K562 (cell line): ENCODE measurements around the gene PDZK1IP1. TPM values are rescaled to one million over a fixed set of nuclear protein-coding genes. Genes with fewer than 3 reads are reported as not detected.

Source experiments
- CHD1 ChIP-seq: fragments of 200-600 bp; sonication (generic); IDR thresholded peaks from one replicate; pipeline ENCODE4 v1.6.1; 2012; ENCODE audit warnings: mild to moderate bottlenecking, moderate library complexity, low read length, inconsistent platforms
- ELF1 ChIP-seq: fragments of 200-800 bp; sonication (Bioruptor generic); IDR thresholded peaks from 2 replicates; pipeline ENCODE4 v1.6.1; 2016; ENCODE audit warnings: missing genetic modification characterization, missing compliant biosample characterization
- GABPB1 ChIP-seq: sonication (generic); formaldehyde crosslinking; IDR thresholded peaks from 2 replicates; pipeline ENCODE4 v1.8.0; 2022; ENCODE audit warnings: mild to moderate bottlenecking, missing genetic modification reagents
- HOXB6 ChIP-seq: fragments of 250-450 bp; sonication (Bioruptor Pico); IDR thresholded peaks from 2 replicates; pipeline ENCODE4 v1.5.1; 2022; ENCODE audit warnings: mild to moderate bottlenecking, borderline replicate concordance
- MCM7 ChIP-seq, 2 experiments: fragments of 450-650 bp; IDR thresholded peaks; 2 replicates each; pipeline ENCODE4 v1.6.1; 2016 to 2018
- NFYB ChIP-seq: IDR thresholded peaks from 2 replicates; pipeline ENCODE4 v1.6.1; 2011; ENCODE audit warnings: mild to moderate bottlenecking, moderate library complexity; ENCODE audit not compliant: insufficient read length; ENCODE audit errors: extremely low read depth
- POU5F1 ChIP-seq: fragments of 150-350 bp; IDR thresholded peaks from 2 replicates; pipeline ENCODE4 v1.6.1; 2014; ENCODE audit warnings: borderline replicate concordance, low read length, low read depth, mild to moderate bottlenecking; ENCODE audit not compliant: partially characterized antibody
- RBFOX2 ChIP-seq: fragments of 200-400 bp; formaldehyde crosslinking; IDR thresholded peaks from 2 replicates; pipeline ENCODE4 v1.6.1; 2017; ENCODE audit warnings: low read depth, mild to moderate bottlenecking, low read length, moderate library complexity
- ZFX ChIP-seq: sonication (generic); formaldehyde crosslinking; IDR thresholded peaks from 2 replicates; pipeline ENCODE4 v1.8.0; 2022; ENCODE audit warnings: mild to moderate bottlenecking, missing genetic modification reagents, moderate library complexity
- ZNF133 ChIP-seq: fragments of 250-450 bp; sonication (Bioruptor Pico); IDR thresholded peaks from 2 replicates; pipeline ENCODE4 v1.4.0; 2020; ENCODE audit warnings: mild to moderate bottlenecking
- polyA plus RNA-seq, 8 experiments: library from polyadenylated mRNA; depleted of rRNA in 4 of 8; stranded (reverse) in 5 of 8; unstranded in 3 of 8; fragments of >200 nt; fragmentation: Nextera tagmentation in 2 of 8; fragmentation: Illumina TruSeq in 1 of 8; extraction: Ambion mirVana in 2 of 8; extraction: Trizol in 1 of 8; gene quantifications; 2 replicates each; pipeline versions ENCODE4 v1.2.1 to v1.2.3, GENCODE V29; 2011 to 2014; ENCODE audit warnings: inconsistent platforms in 1 of 8, missing spikeins in 1 of 8
- total RNA-seq, 7 experiments: library from RNA; depleted of rRNA in 6 of 7; stranded (reverse); fragments of >200 nt in 6 of 7; fragmentation: Illumina TruSeq in 2 of 7; extraction: Trizol in 2 of 7; gene quantifications; 2 replicates each; pipeline versions ENCODE4 v1.2.1 to v1.2.3, GENCODE V29; 2011 to 2021; ENCODE audit warnings: low replicate concordance in 1 of 7
- TF ChIP-seq, protein P1 (sequence below): fragments of 450-650 bp; formaldehyde crosslinking; IDR thresholded peaks from 2 replicates; pipeline ENCODE4 v1.4.0; 2020; ENCODE audit warnings: mild to moderate bottlenecking, mixed read lengths
- TF ChIP-seq, protein P2 (sequence below): IDR thresholded peaks from 2 replicates; pipeline ENCODE4 v1.6.1; 2011; ENCODE audit not compliant: insufficient read length; ENCODE audit errors: extremely low read depth
- TF ChIP-seq, protein P3 (sequence below), 2 experiments: fragments of 450-650 bp in 1 of 2; sonication (generic) in 1 of 2; formaldehyde crosslinking in 1 of 2; IDR thresholded peaks; 2 replicates each; pipeline versions ENCODE4 v1.7.1 to v1.9.0; 2016 to 2022; ENCODE audit warnings: inconsistent platforms in 1 of 2, mild to moderate bottlenecking in 1 of 2, missing genetic modification reagents in 1 of 2
- TF ChIP-seq, protein P4 (sequence below): sonication (generic); formaldehyde crosslinking; IDR thresholded peaks from 2 replicates; pipeline ENCODE4 v1.9.0; 2022; ENCODE audit warnings: mild to moderate bottlenecking, missing genetic modification reagents
- TF ChIP-seq, protein P5 (sequence below): sonication (generic); formaldehyde crosslinking; IDR thresholded peaks from 2 replicates; pipeline ENCODE4 v1.8.1; 2023; ENCODE audit warnings: mild to moderate bottlenecking, missing genetic modification reagents

The PDZK1IP1 gene
- total and polyA plus RNA-seq, 9 of the 15 experiments (the other 6 are each of a cell fraction or from before 2014, with no cell fraction given) = 0.17 to 0.68 (median 0.53) TPM; not detected in 2

DNA sequence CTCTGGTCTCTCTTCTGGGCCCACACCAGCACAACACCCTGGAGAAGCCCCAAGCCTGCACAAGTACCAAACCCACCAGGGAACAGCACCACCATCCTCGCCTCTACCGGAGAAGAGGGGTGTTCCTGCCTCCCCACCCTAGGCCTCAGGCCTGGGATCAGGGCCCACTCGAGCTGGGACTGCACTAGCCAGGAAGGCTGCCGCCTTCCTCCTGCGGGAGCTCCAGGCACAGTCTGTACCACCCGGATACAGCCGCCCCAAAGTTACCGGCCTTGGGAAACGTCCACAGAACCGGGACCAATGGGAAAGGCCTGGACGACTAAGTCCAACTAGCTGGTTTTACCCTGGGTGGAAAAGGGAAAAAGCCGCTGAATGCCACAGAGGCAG lies 38.8 kb upstream of the PDZK1IP1 start (continued):
- TF ChIP-seq, protein P1, sequence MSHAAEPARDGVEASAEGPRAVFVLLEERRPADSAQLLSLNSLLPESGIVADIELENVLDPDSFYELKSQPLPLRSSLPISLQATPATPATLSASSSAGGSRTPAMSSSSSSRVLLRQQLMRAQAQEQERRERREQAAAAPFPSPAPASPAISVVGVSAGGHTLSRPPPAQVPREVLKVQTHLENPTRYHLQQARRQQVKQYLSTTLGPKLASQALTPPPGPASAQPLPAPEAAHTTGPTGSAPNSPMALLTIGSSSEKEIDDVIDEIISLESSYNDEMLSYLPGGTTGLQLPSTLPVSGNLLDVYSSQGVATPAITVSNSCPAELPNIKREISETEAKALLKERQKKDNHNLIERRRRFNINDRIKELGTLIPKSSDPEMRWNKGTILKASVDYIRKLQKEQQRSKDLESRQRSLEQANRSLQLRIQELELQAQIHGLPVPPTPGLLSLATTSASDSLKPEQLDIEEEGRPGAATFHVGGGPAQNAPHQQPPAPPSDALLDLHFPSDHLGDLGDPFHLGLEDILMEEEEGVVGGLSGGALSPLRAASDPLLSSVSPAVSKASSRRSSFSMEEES (CRISPR knock-in tag) = no peak
- TF ChIP-seq, protein P2, sequence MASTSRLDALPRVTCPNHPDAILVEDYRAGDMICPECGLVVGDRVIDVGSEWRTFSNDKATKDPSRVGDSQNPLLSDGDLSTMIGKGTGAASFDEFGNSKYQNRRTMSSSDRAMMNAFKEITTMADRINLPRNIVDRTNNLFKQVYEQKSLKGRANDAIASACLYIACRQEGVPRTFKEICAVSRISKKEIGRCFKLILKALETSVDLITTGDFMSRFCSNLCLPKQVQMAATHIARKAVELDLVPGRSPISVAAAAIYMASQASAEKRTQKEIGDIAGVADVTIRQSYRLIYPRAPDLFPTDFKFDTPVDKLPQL = no peak
- no peak for TF ChIP-seq POU5F1
- TF ChIP-seq, protein P3, sequence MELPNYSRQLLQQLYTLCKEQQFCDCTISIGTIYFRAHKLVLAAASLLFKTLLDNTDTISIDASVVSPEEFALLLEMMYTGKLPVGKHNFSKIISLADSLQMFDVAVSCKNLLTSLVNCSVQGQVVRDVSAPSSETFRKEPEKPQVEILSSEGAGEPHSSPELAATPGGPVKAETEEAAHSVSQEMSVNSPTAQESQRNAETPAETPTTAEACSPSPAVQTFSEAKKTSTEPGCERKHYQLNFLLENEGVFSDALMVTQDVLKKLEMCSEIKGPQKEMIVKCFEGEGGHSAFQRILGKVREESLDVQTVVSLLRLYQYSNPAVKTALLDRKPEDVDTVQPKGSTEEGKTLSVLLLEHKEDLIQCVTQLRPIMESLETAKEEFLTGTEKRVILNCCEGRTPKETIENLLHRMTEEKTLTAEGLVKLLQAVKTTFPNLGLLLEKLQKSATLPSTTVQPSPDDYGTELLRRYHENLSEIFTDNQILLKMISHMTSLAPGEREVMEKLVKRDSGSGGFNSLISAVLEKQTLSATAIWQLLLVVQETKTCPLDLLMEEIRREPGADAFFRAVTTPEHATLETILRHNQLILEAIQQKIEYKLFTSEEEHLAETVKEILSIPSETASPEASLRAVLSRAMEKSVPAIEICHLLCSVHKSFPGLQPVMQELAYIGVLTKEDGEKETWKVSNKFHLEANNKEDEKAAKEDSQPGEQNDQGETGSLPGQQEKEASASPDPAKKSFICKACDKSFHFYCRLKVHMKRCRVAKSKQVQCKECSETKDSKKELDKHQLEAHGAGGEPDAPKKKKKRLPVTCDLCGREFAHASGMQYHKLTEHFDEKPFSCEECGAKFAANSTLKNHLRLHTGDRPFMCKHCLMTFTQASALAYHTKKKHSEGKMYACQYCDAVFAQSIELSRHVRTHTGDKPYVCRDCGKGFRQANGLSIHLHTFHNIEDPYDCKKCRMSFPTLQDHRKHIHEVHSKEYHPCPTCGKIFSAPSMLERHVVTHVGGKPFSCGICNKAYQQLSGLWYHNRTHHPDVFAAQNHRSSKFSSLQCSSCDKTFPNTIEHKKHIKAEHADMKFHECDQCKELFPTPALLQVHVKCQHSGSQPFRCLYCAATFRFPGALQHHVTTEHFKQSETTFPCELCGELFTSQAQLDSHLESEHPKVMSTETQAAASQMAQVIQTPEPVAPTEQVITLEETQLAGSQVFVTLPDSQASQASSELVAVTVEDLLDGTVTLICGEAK (IDR thresholded peaks at IDR 0.05) = no peak
- TF ChIP-seq, protein P3 (CRISPR knock-in tag; IDR thresholded peaks at IDR 0.05) = no peak
- TF ChIP-seq CHD1 = no peak
- TF ChIP-seq MCM7 (IDR thresholded peaks at IDR 0.05) = no peak
- TF ChIP-seq, protein P4, sequence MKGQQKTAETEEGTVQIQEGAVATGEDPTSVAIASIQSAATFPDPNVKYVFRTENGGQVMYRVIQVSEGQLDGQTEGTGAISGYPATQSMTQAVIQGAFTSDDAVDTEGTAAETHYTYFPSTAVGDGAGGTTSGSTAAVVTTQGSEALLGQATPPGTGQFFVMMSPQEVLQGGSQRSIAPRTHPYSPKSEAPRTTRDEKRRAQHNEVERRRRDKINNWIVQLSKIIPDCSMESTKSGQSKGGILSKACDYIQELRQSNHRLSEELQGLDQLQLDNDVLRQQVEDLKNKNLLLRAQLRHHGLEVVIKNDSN (CRISPR knock-in tag) = 0 out of 2 replicates have a peak, but pooled peaks have one; percentile 14
- no peak for TF ChIP-seq GABPB1 (CRISPR knock-in tag)
- peak; percentile 57; the same call in 1 of the 2 replicates for TF ChIP-seq RBFOX2
- TF ChIP-seq, protein P5, sequence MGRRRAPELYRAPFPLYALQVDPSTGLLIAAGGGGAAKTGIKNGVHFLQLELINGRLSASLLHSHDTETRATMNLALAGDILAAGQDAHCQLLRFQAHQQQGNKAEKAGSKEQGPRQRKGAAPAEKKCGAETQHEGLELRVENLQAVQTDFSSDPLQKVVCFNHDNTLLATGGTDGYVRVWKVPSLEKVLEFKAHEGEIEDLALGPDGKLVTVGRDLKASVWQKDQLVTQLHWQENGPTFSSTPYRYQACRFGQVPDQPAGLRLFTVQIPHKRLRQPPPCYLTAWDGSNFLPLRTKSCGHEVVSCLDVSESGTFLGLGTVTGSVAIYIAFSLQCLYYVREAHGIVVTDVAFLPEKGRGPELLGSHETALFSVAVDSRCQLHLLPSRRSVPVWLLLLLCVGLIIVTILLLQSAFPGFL (CRISPR knock-in tag) = no peak
- TF ChIP-seq NFYB = no peak
- TF ChIP-seq ZFX (CRISPR knock-in tag) = peak; percentile 69
- no peak for TF ChIP-seq HOXB6 (CRISPR knock-in tag)
- TF ChIP-seq ELF1 (tag) = peak; percentile 41
- TF ChIP-seq ZNF133 (CRISPR knock-in tag) = no peak
